ENCODE results near the gene ARL17A. TPM values are rescaled to one million over a fixed set of nuclear protein-coding genes. Genes with fewer than 3 reads are reported as not detected.
A peak's percentile ranks its signal among the peaks of the same experiment; 100 is the strongest.
"Not testable (repeated sequence)": the region's sequence is repeated elsewhere in the genome, so short reads cannot be mapped to it uniquely, and the experiment has no call there.

The ARL17A gene
- total RNA-seq, 4 donors from 2014 or later: 5.5 to 20.3 (median 8.7) TPM

DNA sequence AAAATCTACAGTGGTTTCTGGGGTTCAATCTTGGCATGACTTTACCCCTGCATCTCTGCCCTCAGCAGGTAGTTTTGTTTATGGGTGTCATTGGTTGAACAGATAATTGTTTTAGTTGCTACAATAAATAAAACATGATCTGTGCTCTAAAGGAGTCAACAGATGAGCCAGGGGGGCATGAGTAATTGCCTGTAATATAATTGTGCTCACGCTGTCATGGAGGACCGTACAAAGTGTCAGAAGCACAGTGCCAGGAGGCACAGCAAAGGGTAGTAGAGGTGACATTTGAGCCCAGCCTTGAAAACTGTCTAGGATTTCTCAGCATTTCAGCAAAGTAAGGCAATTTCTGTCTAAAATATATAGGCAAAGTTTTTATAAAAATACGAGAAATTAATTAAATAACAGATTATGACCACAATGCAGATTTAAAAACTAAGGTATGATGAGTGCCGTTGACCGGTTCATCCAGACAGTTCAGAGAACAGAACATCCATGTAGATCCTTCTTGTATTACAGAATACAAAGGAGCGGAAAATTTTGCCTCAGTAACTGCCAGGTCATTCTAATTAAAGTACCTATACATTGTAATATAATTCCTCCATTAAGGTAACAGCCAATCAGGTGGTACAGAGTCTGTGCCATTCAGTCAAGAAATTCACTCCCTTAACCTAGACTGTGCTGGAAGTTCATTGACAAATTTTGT, 79.9 kb downstream of the ARL17A start:
- DNase-seq (ENCODE audit: extremely low spot score): peak; percentile 7
- H3K27ac ChIP-seq (replicated peaks in 1 of 4); H3K36me3 ChIP-seq; H3K9me3 ChIP-seq; H3K27me3 ChIP-seq; H3K4me1 ChIP-seq; H3K4me3 ChIP-seq; intact Hi-C loops (cut with DNase I): not testable (repeated sequence)
- no CpG with 5 or more reads among the region's 6 CpGs for WGBS

DNA sequence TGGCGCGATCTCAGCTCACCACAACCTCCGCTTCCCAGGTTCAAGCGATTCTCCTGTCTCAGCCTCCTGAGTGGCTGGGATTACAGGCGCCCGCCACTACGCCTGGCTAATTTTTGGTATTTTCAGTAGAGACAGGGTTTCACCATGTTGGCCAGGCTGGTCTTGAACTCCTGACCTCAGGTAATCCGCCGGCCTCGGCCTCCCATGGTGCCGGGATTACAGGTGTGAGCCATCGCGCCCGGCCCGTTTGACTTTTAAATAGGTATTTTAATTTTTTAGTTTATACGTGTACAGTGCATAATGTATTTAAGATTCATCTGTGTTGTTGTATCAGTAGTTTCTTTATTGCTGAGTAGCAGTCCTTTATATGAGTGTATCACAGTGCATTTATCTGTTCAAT, 87.5 kb downstream of the ARL17A start:
- DNase-seq (ENCODE audit: extremely low spot score); intact Hi-C loops (cut with DNase I); H3K27me3 ChIP-seq; H3K4me1 ChIP-seq; H3K27ac ChIP-seq (replicated peaks in 1 of 4); H3K4me3 ChIP-seq; H3K9me3 ChIP-seq; H3K36me3 ChIP-seq: not testable (repeated sequence)
- WGBS: 95% methylated on average over 12 of the region's 16 CpGs

DNA sequence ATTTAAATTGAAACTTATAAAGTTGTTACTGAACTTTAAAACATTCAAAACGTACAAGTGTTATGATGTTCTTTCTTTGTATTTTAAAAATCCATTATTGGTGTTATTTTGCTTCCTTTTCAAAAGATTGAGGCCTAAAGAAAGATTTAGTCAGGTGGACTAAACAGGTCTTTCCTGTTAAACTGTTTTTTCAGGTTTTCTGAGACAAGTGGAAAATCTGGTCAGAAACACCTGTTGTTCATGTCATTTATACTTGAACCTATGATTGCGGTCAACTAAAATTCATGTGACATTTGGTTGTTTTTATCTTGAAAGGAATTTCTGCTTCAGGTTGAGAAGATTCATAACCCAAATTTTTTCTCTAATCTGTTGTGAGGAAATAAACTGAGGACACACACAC, 98.2 kb downstream of the ARL17A start:
- H3K27me3 ChIP-seq; H3K9me3 ChIP-seq; H3K4me3 ChIP-seq; H3K27ac ChIP-seq (replicated peaks in 1 of 4); intact Hi-C loops (cut with DNase I); DNase-seq (ENCODE audit: extremely low spot score); H3K4me1 ChIP-seq; H3K36me3 ChIP-seq: not testable (repeated sequence)
- no CpG with 5 or more reads among the region's 2 CpGs for WGBS

DNA sequence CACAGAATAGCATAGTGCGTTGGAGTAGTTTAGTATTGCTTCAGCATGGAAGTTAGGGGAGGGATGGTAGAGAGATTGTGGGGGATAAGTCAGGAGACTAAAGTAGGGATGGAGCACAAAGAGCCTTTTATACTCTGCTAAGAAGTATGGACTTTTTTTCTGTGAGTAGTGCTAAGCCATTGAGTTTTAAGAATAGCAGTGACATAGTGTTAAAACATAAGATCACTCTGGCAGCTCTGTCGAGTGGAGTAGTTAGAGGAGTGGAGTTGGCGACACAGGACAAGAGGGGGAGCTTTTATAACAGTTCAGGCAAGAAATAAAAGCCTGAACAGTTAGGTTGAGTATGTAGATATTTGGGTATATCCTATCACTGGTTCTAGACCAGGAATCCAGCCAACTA, 100.7 kb downstream of the ARL17A start:
- WGBS: no CpG with 5 or more reads among the region's 3 CpGs
- DNase-seq (ENCODE audit: extremely low spot score); intact Hi-C loops (cut with DNase I); H3K4me3 ChIP-seq; H3K27me3 ChIP-seq; H3K36me3 ChIP-seq; H3K4me1 ChIP-seq; H3K9me3 ChIP-seq; H3K27ac ChIP-seq (replicated peaks in 1 of 4): not testable (repeated sequence)

DNA sequence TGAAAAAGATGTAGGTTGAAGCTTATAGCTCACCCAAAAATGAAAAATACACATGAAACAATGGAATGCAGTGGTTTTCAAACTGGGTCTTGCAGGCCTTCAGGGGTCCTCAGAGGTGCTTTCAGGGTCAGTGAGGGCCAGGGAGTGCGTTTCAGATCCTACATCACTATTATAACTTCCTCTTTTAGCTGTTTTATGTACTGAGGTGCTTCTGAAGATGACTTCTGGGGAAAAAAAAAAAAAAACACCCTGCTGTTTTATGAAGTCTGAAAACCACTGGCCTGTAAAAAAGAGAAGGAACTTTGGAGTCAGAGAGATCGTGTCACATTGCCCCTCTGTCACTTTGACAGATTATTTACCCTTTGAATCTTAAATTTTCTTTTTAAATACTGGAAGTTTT, 103.9 kb downstream of the ARL17A start:
- H3K4me3 ChIP-seq; intact Hi-C loops (cut with DNase I); H3K4me1 ChIP-seq; H3K36me3 ChIP-seq; H3K9me3 ChIP-seq; H3K27me3 ChIP-seq; H3K27ac ChIP-seq (replicated peaks in 1 of 4); DNase-seq (ENCODE audit: extremely low spot score): not testable (repeated sequence)
- WGBS: no CpG with 5 or more reads among the region's 2 CpGs

DNA sequence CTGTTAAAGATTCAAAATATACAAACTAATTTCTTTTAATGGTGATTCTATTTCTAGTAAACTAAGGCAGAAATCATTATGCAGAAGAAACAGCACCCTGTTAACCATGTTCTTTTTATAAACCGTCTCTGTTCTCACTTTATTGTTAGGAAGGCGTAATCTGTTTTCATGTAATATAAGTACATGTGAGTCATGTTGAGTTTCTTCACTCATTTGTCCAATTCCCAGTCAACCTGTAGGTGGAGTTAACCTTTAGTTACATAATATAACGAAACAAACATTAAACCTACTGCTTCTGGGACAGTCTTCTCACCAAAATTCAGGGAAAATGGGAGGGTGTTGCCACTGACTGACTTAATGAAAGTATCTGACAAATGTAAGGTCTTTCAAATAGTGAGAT, 105.0 kb downstream of the ARL17A start:
- H3K4me1 ChIP-seq; H3K9me3 ChIP-seq; intact Hi-C loops (cut with DNase I); H3K4me3 ChIP-seq; DNase-seq (ENCODE audit: extremely low spot score); H3K27me3 ChIP-seq; H3K27ac ChIP-seq (replicated peaks in 1 of 4); H3K36me3 ChIP-seq: not testable (repeated sequence)
- WGBS: no CpG with 5 or more reads among the region's 3 CpGs

DNA sequence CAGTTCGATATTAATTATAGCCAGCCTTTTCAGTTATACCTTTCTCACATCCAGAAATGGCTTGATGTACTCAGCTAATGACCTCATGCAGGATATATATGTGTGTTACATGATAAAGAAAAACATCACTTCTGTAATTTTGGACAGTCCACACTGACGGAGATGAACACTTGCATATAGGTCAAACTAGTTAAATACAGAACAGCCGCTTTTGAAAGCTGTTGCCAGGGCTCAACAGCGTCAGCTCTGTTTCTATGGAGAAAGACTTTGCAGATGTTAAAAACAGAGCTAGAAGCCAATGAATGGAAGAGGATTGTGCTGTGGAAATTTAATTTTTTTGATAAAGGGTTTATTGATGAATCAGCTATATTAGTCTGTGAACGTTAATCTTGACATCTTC, 111.9 kb downstream of the ARL17A start:
- H3K27ac ChIP-seq (replicated peaks in 1 of 4); intact Hi-C loops (cut with DNase I); H3K36me3 ChIP-seq; DNase-seq (ENCODE audit: extremely low spot score); H3K27me3 ChIP-seq; H3K4me3 ChIP-seq; H3K4me1 ChIP-seq; H3K9me3 ChIP-seq: not testable (repeated sequence)
- no CpG with 5 or more reads among the region's 5 CpGs for WGBS

Small RNA genes lying within 50 kb of the gene (small RNA-seq; reads per million reads assigned to genes)
- gene RN7SL199P: 0 reads per million in 3 donors

Other genes with a start within 250 kb of the ARL17A start
- 10 to 100 TPM in 3 of 4 donors, 1 to 10 TPM in 1; 6.9 to 19.4 (median 15.4) TPM for gene ARL17B, start 217.9 kb downstream of the ARL17A start, total RNA-seq
- gene LRRC37A2, start 67.2 kb downstream of the ARL17A start, total RNA-seq: 10 to 100 TPM in 1 of 4 donors, 1 to 10 TPM in 3; 3.6 to 11.2 (median 7.0) TPM
- 10 to 100 TPM; 15.7 to 25.3 (median 17.9) TPM for gene NSF, start 11.0 kb upstream of the ARL17A start, total RNA-seq
- gene WNT3, start 239.0 kb upstream of the ARL17A start, total RNA-seq: 1 to 10 TPM in 2 of 4 donors, under 1 TPM in 2; under 0.01 to 1.3 (median 1.1) TPM

Measured in esophagus muscularis mucosa (tissue), 4 donors.